Parathyroid adenoma (tissue), 2 donors: ENCODE data around the gene DGKB.

Experiments
- H2AFZ ChIP-seq: fragments of 300-600 bp; sonication (generic); one replicate; pipeline ENCODE4 v1.7.0; 2017; ENCODE audit warnings: antibody characterized with exemption, mild to moderate bottlenecking
- H3K27ac ChIP-seq: fragments of 300-600 bp; sonication (generic); one replicate; pipeline ENCODE4 v1.7.0; 2017
- H3K27me3 ChIP-seq: fragments of 300-600 bp; sonication (generic); one replicate; pipeline ENCODE4 v1.7.0; 2017; ENCODE audit warnings: low read length; ENCODE audit not compliant: control insufficient read depth, insufficient read depth
- H3K36me3 ChIP-seq: fragments of 300-600 bp; sonication (generic); one replicate; pipeline ENCODE4 v1.7.0; 2017; ENCODE audit warnings: low read length; ENCODE audit not compliant: control insufficient read depth, insufficient read depth
- H3K4me1 ChIP-seq: fragments of 300-600 bp; sonication (generic); one replicate; pipeline ENCODE4 v1.7.0; 2017; ENCODE audit warnings: control low read depth
- H3K4me2 ChIP-seq: fragments of 300-600 bp; sonication (generic); one replicate; pipeline ENCODE4 v1.7.0; 2017; ENCODE audit warnings: low read length
- H3K4me3 ChIP-seq: fragments of 300-600 bp; sonication (generic); one replicate; pipeline ENCODE4 v1.7.0; 2017; ENCODE audit warnings: low read depth, low read length
- H3K79me2 ChIP-seq: fragments of 300-600 bp; sonication (generic); one replicate; pipeline ENCODE4 v1.7.0; 2017; ENCODE audit warnings: control low read depth
- H3K9ac ChIP-seq: fragments of 300-600 bp; sonication (generic); one replicate; pipeline ENCODE4 v1.7.0; 2017; ENCODE audit warnings: mild to moderate bottlenecking
- H3K9me3 ChIP-seq: fragments of 300-600 bp; sonication (generic); one replicate; pipeline ENCODE4 v1.7.0; 2017; ENCODE audit warnings: low read length; ENCODE audit not compliant: control insufficient read depth
- TF ChIP-seq, protein P1 (sequence below): fragments of 300-600 bp; sonication (generic); IDR thresholded peaks from one replicate; pipeline ENCODE4 v1.7.0; 2017; ENCODE audit warnings: antibody characterized with exemption, mild to moderate bottlenecking
- donor health status: primary hyperparathyroidism.

DGKB gene

DNA sequence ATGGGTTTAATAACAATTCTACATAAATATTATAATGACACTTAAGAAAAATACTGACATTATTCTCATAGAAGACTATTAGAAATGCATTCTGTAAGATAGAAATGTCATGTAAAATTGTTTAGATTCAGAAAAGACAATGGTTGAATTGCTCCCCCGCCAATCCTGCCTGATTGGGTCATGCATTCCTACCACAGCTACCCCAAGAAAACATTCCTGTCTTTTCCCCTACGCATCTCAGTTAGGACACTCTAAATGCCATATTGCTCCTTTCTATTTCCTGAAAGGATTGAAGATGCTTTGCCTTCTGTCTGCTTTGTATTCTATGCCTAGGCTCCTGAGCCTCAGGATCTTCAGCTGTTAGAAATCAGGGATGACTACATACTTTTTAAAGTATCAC lies 109.4 kb downstream of the DGKB start:
- Histone ChIP-seq H3K36me3 (no peaks in the 10 kb centered on the region), H3K27ac (no peak overlapping the region), H3K27me3 (no peaks in the 10 kb centered on the region), H3K4me2 (no peak overlapping the region), H2AFZ (no peak overlapping the region), H3K4me3 (no peak overlapping the region), H3K9ac (no peak overlapping the region), H3K4me1 (no peaks in the 10 kb centered on the region), H3K79me2 (no peaks in the 10 kb centered on the region), H3K9me3 (no peaks in the 10 kb centered on the region)
- TF ChIP-seq, protein P1, sequence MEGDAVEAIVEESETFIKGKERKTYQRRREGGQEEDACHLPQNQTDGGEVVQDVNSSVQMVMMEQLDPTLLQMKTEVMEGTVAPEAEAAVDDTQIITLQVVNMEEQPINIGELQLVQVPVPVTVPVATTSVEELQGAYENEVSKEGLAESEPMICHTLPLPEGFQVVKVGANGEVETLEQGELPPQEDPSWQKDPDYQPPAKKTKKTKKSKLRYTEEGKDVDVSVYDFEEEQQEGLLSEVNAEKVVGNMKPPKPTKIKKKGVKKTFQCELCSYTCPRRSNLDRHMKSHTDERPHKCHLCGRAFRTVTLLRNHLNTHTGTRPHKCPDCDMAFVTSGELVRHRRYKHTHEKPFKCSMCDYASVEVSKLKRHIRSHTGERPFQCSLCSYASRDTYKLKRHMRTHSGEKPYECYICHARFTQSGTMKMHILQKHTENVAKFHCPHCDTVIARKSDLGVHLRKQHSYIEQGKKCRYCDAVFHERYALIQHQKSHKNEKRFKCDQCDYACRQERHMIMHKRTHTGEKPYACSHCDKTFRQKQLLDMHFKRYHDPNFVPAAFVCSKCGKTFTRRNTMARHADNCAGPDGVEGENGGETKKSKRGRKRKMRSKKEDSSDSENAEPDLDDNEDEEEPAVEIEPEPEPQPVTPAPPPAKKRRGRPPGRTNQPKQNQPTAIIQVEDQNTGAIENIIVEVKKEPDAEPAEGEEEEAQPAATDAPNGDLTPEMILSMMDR, result no peak

DNA sequence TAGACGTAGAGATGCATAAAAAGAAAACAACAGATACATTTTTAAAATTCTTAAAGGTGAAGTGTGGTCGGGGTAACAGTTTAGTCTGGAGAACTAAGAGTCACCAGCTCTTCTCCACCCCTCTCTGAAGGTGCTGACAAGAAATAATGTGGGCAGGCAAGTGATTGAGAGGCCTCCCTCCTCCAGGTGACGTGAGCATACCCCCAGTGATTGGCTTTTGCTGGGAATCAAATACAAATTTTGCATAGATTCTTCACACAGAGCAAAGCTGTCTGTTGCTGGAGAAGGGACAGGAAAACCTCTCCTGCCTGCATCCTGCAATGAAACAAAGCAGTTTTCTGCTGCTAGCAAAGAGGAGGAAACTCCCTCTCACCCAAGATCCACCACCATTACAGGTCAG lies 115.0 kb downstream of the DGKB start:
- no peak overlapping the region for H2AFZ ChIP-seq
- no peaks in the 10 kb centered on the region for H3K9me3 ChIP-seq
- no peak overlapping the region for H3K4me3 ChIP-seq
- no peaks in the 10 kb centered on the region for H3K27me3 ChIP-seq
- H3K4me2 ChIP-seq, result no peak overlapping the region
- H3K4me1 ChIP-seq, result no peaks in the 10 kb centered on the region
- no peaks in the 10 kb centered on the region for H3K36me3 ChIP-seq
- no peak overlapping the region for H3K9ac ChIP-seq
- TF ChIP-seq, protein P1, result no peak
- no peak overlapping the region for H3K27ac ChIP-seq
- H3K79me2 ChIP-seq, result no peaks in the 10 kb centered on the region

DNA sequence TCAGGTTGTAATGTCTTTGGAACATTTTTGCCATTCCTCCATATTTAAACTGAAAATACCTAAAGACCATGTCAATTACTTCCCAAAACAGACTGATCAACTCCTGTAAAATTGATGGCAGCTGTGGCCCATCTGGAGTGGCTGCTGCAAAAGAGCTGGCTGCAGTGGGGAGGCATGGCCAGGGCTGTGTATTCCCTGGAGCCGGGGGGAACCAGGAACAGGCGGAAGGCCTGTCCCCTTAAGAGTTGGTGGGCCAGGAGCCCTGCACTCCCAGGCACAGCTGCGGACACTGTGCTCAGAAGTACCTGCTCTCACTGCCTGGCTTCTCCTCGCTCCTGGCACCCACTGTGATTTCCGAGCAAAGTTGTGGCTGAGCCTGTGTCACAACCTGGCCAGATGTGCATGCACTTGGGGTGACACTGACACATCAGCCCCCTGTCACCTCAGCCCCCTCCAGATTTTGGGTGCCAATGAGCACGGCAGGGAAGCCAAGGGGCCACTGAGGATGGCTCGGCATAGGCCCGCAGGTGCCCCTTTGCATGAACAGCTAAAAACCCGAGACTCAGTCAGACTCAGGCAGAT lies 116.1 kb downstream of the DGKB start:
- Histone ChIP-seq H2AFZ (no peak overlapping the region), H3K27ac (no peak overlapping the region), H3K27me3 (no peaks in the 10 kb centered on the region), H3K9me3 (no peaks in the 10 kb centered on the region), H3K9ac (no peak overlapping the region), H3K4me1 (no peaks in the 10 kb centered on the region), H3K79me2 (no peaks in the 10 kb centered on the region), H3K36me3 (no peaks in the 10 kb centered on the region), H3K4me2 (no peak overlapping the region), H3K4me3 (no peak overlapping the region)
- TF ChIP-seq, protein P1, result no peak

DNA sequence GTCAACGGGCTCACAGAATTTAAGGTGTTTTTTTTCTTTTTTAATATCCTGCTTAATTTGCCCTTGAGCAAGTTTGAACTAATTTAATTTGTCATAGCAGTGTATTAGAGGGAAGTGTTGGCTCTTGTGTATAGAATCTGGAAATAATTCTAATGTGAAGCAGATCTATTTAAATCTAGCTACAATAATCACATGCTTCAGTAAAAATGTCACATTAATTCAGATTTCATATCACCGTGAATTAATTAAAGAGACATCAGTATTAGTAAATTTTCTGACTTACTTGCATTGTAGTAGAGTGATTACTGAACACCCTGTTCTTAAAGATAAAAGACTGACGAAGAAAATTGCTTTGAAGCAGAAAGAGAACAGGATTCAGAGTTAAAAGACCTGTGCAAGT lies 124.7 kb downstream of the DGKB start:
- no peaks in the 10 kb centered on the region for H3K79me2 ChIP-seq
- TF ChIP-seq, protein P1, result no peak
- H3K4me2 ChIP-seq, result no peak overlapping the region
- H3K27ac ChIP-seq, result no peak overlapping the region
- no peak overlapping the region for H3K4me3 ChIP-seq
- no peaks in the 10 kb centered on the region for H3K36me3 ChIP-seq
- H3K9me3 ChIP-seq, result no peaks in the 10 kb centered on the region
- H3K9ac ChIP-seq, result no peak overlapping the region
- no peaks in the 10 kb centered on the region for H3K27me3 ChIP-seq
- no peak overlapping the region for H2AFZ ChIP-seq
- H3K4me1 ChIP-seq, result no peaks in the 10 kb centered on the region

DNA sequence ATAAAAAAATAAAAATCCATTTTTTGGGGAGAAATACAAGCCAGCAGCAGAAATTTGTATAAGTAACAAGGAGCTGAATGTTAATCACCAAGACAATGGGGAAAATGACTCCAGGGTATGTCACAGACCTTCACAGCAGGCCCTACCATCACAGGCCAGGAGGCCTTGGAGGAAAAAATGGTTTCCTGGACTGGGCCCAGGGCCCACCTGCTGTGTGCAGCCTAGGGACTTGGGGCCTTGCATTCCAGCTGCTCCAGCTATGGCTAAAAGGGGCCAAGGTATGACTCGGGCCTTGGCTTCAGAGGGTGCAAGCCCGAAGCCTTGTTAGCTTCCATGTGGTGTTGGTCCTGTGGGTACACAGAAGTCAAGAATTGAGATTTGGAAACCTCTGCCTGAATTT lies 126.3 kb downstream of the DGKB start:
- Histone ChIP-seq H3K27ac (no peak overlapping the region), H3K9me3 (no peaks in the 10 kb centered on the region), H3K4me1 (no peaks in the 10 kb centered on the region), H3K27me3 (no peaks in the 10 kb centered on the region), H2AFZ (no peak overlapping the region), H3K36me3 (no peaks in the 10 kb centered on the region), H3K9ac (no peak overlapping the region), H3K79me2 (no peaks in the 10 kb centered on the region), H3K4me3 (no peak overlapping the region), H3K4me2 (no peak overlapping the region)
- TF ChIP-seq, protein P1, result no peak
